GM19239 (cell line): ENCODE data around the gene CDH18.
"Not testable (repeated sequence)": the region's sequence is repeated elsewhere in the genome, so short reads cannot be mapped to it uniquely, and the experiment has no call there.

Experiments used
- DNase-seq: peaks from one replicate; pipeline ENCODE4 v3.0.0; 2011; ENCODE audit warnings: low spot score; ENCODE audit not compliant: insufficient read length
- FAIRE-seq: peaks from 2 replicates; lab custom pipeline; 2011; peaks lifted over from hg19 to GRCh38; lab: Jason Lieb, UNC

Gene CDH18

GRCh38 chr5:19866090-19866450 lies 121.9 kb downstream of the CDH18 start:
- no peak for DNase-seq
- no peak for FAIRE-seq

GRCh38 chr5:19865336-19866089 lies 122.5 kb downstream of the CDH18 start:
- FAIRE-seq: no peak
- no peak for DNase-seq

GRCh38 chr5:19862711-19863110 lies 125.3 kb downstream of the CDH18 start:
- DNase-seq: no peak
- no peak for FAIRE-seq

- DNase-seq (no peak), FAIRE-seq (no peak)
Measured at GRCh38 chr5:19859020-19859419, 129.0 kb downstream of the CDH18 start.

- FAIRE-seq: no peak
Measured at GRCh38 chr5:19855931-19856330, 132.1 kb downstream of the CDH18 start.

GRCh38 chr5:19855453-19855852 lies 132.5 kb downstream of the CDH18 start:
- DNase-seq: no peak
- FAIRE-seq: no peak

More at GRCh38 chr5:19855931-19856330, 132.1 kb downstream of the CDH18 start:
- DNase-seq: no peak

- DNase-seq (no peak), FAIRE-seq (no peak)
Measured at GRCh38 chr5:19855031-19855430, 133.0 kb downstream of the CDH18 start.

- no peak for FAIRE-seq
Measured at GRCh38 chr5:19853616-19854240, 134.3 kb downstream of the CDH18 start.

GRCh38 chr5:19837536-19838174 lies 150.3 kb downstream of the CDH18 start:
- FAIRE-seq: no peak
- no peak for DNase-seq

More at GRCh38 chr5:19853616-19854240, 134.3 kb downstream of the CDH18 start:
- no peak for DNase-seq

- FAIRE-seq (no peak), DNase-seq (no peak)
Measured at GRCh38 chr5:19835442-19835841, 152.6 kb downstream of the CDH18 start.

GRCh38 chr5:19812720-19813119 lies 175.3 kb downstream of the CDH18 start:
- not testable (repeated sequence) for FAIRE-seq, DNase-seq

- no peak for DNase-seq
- FAIRE-seq: no peak
Measured at GRCh38 chr5:19806756-19807155, 181.2 kb downstream of the CDH18 start.

- FAIRE-seq: no peak
- no peak for DNase-seq
Measured at GRCh38 chr5:19802686-19803085, 185.3 kb downstream of the CDH18 start.

GRCh38 chr5:19795218-19795617 lies 192.8 kb downstream of the CDH18 start:
- DNase-seq (no peak), FAIRE-seq (no peak)

- DNase-seq: no peak
- no peak for FAIRE-seq
Measured at GRCh38 chr5:19790829-19791466, 197.1 kb downstream of the CDH18 start.

- FAIRE-seq (no peak), DNase-seq (no peak)
Measured at GRCh38 chr5:19782566-19782965, 205.4 kb downstream of the CDH18 start.

GRCh38 chr5:19777363-19777762 lies 210.6 kb downstream of the CDH18 start:
- no peak for FAIRE-seq
- no peak for DNase-seq

GRCh38 chr5:19776886-19777285 lies 211.1 kb downstream of the CDH18 start:
- not testable (repeated sequence) for FAIRE-seq

GRCh38 chr5:19771174-19771835 lies 216.7 kb downstream of the CDH18 start:
- FAIRE-seq: no peak

More at GRCh38 chr5:19776886-19777285, 211.1 kb downstream of the CDH18 start:
- DNase-seq: not testable (repeated sequence)

GRCh38 chr5:19770396-19770795 lies 217.6 kb downstream of the CDH18 start:
- DNase-seq (no peak), FAIRE-seq (no peak)

More at GRCh38 chr5:19771174-19771835, 216.7 kb downstream of the CDH18 start:
- DNase-seq: no peak
